Measurements from ENCODE around the gene SEMA4A.

The SEMA4A gene

GRCh38 chr1:156110252-156110651 is 43.1 kb upstream of the SEMA4A start:
- no peak overlapping the region for H3K4me3 ChIP-seq (ENCODE audit: low read length)
- no peak for DNase-seq (ENCODE audit: low read depth)
- TF ChIP-seq, protein P1, sequence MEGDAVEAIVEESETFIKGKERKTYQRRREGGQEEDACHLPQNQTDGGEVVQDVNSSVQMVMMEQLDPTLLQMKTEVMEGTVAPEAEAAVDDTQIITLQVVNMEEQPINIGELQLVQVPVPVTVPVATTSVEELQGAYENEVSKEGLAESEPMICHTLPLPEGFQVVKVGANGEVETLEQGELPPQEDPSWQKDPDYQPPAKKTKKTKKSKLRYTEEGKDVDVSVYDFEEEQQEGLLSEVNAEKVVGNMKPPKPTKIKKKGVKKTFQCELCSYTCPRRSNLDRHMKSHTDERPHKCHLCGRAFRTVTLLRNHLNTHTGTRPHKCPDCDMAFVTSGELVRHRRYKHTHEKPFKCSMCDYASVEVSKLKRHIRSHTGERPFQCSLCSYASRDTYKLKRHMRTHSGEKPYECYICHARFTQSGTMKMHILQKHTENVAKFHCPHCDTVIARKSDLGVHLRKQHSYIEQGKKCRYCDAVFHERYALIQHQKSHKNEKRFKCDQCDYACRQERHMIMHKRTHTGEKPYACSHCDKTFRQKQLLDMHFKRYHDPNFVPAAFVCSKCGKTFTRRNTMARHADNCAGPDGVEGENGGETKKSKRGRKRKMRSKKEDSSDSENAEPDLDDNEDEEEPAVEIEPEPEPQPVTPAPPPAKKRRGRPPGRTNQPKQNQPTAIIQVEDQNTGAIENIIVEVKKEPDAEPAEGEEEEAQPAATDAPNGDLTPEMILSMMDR (conservative IDR thresholded peaks at IDR 0.05; ENCODE audit: low read length) = no peak

DNA sequence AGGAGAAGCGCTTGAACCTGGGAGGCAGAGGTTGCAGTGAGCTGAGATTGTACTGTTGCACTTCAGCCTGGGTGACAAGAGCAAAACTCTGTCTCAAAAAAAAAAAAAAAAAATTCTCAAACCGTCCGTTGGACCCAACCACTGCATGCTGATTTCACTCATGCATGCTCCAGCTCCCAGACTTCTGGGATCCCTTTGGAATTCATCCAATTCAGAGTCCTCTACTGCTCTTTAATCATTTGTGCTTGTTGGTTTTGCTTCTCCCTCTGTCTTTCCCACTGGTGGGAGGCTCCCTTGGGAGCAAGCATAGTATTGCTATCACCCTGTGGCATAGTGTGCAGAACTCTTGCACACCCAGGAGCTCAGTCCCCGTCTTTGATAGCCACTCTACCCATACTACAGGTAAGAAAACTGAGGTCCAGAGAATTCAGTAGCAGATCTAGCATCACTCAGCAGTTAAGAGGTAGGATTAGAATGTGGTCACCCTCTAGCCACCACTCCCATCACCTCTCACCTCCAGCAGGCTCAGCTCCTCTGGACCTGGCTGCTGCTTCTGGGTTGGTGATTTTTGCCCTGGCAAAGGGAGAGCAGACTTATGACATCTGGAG is 41.9 kb upstream of the SEMA4A start:
- no peak overlapping the region for H3K4me3 ChIP-seq (ENCODE audit: low read length)
- DNase-seq (ENCODE audit: low read depth) = no peak
- TF ChIP-seq, protein P1 (conservative IDR thresholded peaks at IDR 0.05; ENCODE audit: low read length) = no peak

DNA sequence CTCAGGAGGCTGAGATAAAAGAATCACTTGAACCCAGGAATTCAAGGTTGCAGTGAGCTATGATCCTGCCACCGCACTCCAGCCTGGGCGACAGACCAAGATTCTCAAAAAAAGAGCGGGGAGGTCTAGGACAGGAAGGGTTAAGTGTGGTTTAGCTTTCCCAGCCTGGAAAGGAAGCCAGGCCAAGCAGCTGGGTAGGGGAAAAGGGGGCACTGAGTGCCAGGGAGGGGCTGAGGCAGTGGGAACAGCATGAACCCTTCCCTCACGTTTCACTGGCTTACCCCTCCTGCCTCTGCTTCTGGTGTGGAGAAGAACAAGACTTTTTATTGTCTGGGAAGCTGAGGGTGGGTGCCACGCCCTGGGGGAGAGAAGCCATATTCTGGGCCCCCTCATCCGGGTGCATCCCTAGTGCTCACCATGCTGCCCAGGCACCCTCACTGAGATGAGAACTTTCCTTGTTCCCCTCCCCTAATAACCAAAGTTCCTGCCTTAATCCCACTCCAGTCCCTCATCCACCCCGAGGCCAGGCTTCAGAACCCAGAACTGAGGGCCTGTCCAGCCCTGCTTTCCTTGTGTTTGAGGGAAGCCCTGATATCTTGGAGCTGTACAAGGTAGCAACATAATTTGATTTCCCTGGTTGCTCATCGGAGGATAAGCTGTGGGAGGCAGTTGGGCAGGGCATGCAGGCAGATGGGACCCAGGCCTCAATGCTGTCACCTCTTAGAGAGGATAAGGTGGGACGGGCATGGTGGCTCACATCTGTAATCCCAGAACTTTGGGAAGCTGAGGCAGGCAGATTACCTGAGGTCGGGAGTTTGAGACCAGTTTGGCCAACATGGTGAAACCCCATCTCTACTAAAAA is 40.9 kb upstream of the SEMA4A start:
- TF ChIP-seq, protein P1 (conservative IDR thresholded peaks at IDR 0.05; ENCODE audit: low read length) = no peak
- no peak overlapping the region for H3K4me3 ChIP-seq (ENCODE audit: low read length)
- no peak for DNase-seq (ENCODE audit: low read depth)

DNA sequence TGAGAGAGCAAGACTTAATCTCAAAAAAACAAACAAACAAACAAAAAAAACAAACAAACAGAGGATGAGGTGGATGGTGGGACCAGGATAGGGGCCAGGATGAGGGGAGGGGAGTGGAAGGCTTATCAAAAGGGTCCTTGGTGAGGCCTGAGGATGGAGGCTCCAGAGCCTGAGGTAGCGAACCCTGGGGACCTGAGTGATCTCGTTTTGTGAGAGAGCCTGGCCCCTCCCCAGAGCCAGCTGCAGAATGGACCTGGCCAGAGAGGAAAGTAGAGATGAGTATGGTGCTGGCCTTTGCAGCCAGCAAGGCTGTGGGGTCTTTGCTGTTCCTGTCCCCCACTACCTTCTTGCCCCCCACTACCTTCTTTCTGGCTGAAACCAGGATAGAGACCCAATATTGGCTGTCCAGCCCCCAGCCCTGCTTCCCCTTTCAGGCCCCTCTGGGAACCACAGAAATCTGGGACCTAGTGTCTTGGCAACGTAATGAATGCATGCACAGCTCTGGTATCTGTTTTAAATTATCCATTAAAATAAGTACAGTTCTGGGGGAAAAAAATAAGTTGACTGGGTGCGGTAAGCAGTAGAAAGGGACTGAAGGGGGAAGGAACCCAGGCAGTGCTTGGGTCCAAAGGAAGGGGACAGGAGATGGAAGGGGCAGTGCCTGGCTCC is 40.0 kb upstream of the SEMA4A start:
- TF ChIP-seq, protein P1 (conservative IDR thresholded peaks at IDR 0.05; ENCODE audit: low read length) = no peak
- peak overlapping the region; percentile 100 for H3K4me3 ChIP-seq (ENCODE audit: low read length)
- DNase-seq (ENCODE audit: low read depth) = peak; percentile 76

DNA sequence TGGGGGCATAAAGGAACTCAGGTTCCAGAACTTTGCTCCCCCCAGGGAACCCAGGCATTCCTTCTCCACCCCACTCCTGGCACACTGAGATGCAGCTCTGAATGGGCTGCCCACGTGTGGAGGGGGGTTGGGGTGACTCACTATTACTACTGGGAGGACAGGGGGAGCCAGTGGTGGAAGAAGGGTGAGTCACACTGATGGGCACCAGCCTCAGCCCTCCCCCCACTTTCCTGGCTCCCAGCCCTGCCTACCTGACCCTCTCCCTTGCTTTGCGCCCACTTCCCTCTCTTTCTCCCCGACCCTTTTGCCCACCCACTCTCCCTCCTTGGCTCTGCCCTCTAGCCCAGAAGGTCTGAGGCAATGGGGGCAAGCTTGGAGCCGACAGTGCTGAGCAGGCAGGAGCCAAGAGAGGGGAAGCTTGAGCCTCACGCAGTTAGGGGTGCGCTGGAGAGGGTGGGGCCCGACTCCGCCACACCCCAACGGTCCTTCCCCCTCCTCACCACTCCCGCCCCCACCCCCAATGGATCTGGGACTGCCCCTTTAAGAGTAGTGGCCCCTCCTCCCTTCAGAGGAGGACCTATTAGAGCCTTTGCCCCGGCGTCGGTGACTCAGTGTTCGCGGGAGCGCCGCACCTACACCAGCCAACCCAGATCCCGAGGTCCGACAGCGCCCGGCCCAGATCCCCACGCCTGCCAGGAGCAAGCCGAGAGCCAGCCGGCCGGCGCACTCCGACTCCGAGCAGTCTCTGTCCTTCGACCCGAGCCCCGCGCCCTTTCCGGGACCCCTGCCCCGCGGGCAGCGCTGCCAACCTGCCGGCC is 39.1 kb upstream of the SEMA4A start, which contains the start of gene LMNA:
Gene LMNA (plus strand): TSS at position 611 of the 818 bp plus-strand sequence. CDS start 208 bp downstream, outside the sequence.
- TF ChIP-seq, protein P1 (conservative IDR thresholded peaks at IDR 0.05; ENCODE audit: low read length) = no peak
- peak within 1 kb of the TSS; percentile 100 for H3K4me3 ChIP-seq (ENCODE audit: low read length)
- DNase-seq (ENCODE audit: low read depth) = peak; percentile 98

GRCh38 chr1:156114919-156115513 is 38.4 kb upstream of the SEMA4A start:
- H3K4me3 ChIP-seq (ENCODE audit: low read length) = peak overlapping the region; percentile 100
- TF ChIP-seq, protein P1 (conservative IDR thresholded peaks at IDR 0.05; ENCODE audit: low read length) = no peak
- DNase-seq (ENCODE audit: low read depth) = no peak

Data from AG10803 (cell line).